ENCODE data around the gene NFKB1.

NFKB1 gene

GRCh38 chr4:102578270-102578669, 77.1 kb downstream of the NFKB1 start:
- Histone ChIP-seq H3K27ac (replicated peaks) (no peak overlapping the region), H3K4me3 (replicated peaks; ENCODE audit: insufficient read depth, low read length) (no peak overlapping the region), H3K27me3 (ENCODE audit: insufficient read depth, poor library complexity, severe bottlenecking) (no peaks in the 10 kb centered on the region)
- DNase-seq (ENCODE audit: low read depth in 1 of 2, low spot score in 1 of 2): no peak
- TF ChIP-seq CTCF (IDR thresholded peaks at IDR 0.05; ENCODE audit: insufficient read depth, low read length): no peak
- TF ChIP-seq GABPA (IDR thresholded peaks at IDR 0.05; ENCODE audit: low read depth): no peak
- TF ChIP-seq POLR2AphosphoS5 (IDR thresholded peaks at IDR 0.05; ENCODE audit: low read depth): no peak
- TF ChIP-seq REST (IDR thresholded peaks at IDR 0.05; ENCODE audit: insufficient replicate concordance, low read depth): no peak
- TF ChIP-seq SPI1 (IDR thresholded peaks at IDR 0.05; ENCODE audit: borderline replicate concordance, low read depth): no peak

GRCh38 chr4:102578819-102579218, 77.7 kb downstream of the NFKB1 start:
- TF ChIP-seq REST (IDR thresholded peaks at IDR 0.05; ENCODE audit: insufficient replicate concordance, low read depth) (no peak), GABPA (IDR thresholded peaks at IDR 0.05; ENCODE audit: low read depth) (no peak), CTCF (IDR thresholded peaks at IDR 0.05; ENCODE audit: insufficient read depth, low read length) (no peak), SPI1 (IDR thresholded peaks at IDR 0.05; ENCODE audit: borderline replicate concordance, low read depth) (no peak), POLR2AphosphoS5 (IDR thresholded peaks at IDR 0.05; ENCODE audit: low read depth) (no peak)
- no peak overlapping the region for H3K4me3 ChIP-seq (replicated peaks; ENCODE audit: insufficient read depth, low read length)
- no peak for DNase-seq (ENCODE audit: low read depth in 1 of 2, low spot score in 1 of 2)
- H3K27ac ChIP-seq (replicated peaks): no peak overlapping the region
- H3K27me3 ChIP-seq (ENCODE audit: insufficient read depth, poor library complexity, severe bottlenecking): no peaks in the 10 kb centered on the region

- H3K27ac ChIP-seq (replicated peaks): no peak overlapping the region
These were observed 78.8 kb downstream of the NFKB1 start for GRCh38 chr4:102579794-102580462.

More at GRCh38 chr4:102579794-102580462, 78.8 kb downstream of the NFKB1 start:
- TF ChIP-seq POLR2AphosphoS5 (IDR thresholded peaks at IDR 0.05; ENCODE audit: low read depth): no peak
- no peak for TF ChIP-seq GABPA (IDR thresholded peaks at IDR 0.05; ENCODE audit: low read depth)
- TF ChIP-seq CTCF (IDR thresholded peaks at IDR 0.05; ENCODE audit: insufficient read depth, low read length): no peak
- no peak for TF ChIP-seq SPI1 (IDR thresholded peaks at IDR 0.05; ENCODE audit: borderline replicate concordance, low read depth)
- TF ChIP-seq REST (IDR thresholded peaks at IDR 0.05; ENCODE audit: insufficient replicate concordance, low read depth): no peak
- Histone ChIP-seq H3K27me3 (ENCODE audit: insufficient read depth, poor library complexity, severe bottlenecking) (no peaks in the 10 kb centered on the region), H3K4me3 (replicated peaks; ENCODE audit: insufficient read depth, low read length) (no peak overlapping the region)
- DNase-seq (ENCODE audit: low read depth in 1 of 2, low spot score in 1 of 2): no peak
